ENCODE measurements around the gene CARS2. TPM values are rescaled to one million over a fixed set of nuclear protein-coding genes. Genes with fewer than 3 reads are reported as not detected.
A peak's percentile ranks its signal among the peaks of the same experiment; 100 is the strongest.

CARS2 gene
- total and polyA plus RNA-seq, 3 donors from 2014 or later: 60.4 to 116 (median 100) TPM

- H3K27ac ChIP-seq: no peak overlapping the region
- TF ChIP-seq POLR2A (IDR thresholded peaks at IDR 0.05): no peak
- TF ChIP-seq CTCF (IDR thresholded peaks at IDR 0.05): no peak
- WGBS, 2 donors: 79 to 89% methylated on average over 8 of the region's 8 CpGs
- no peak overlapping the region for H3K4me3 ChIP-seq
- H3K4me1 ChIP-seq: peaks cover 8% of the 10 kb centered on the region
- intact Hi-C loops (cut with DNase I; ENCODE audit: low total_unique reads): no loop called here
- no peaks in the 10 kb centered on the region for H3K36me3 ChIP-seq (ENCODE audit: low read depth, missing control alignments)
- DNase-seq: no peak
- no peaks in the 10 kb centered on the region for H3K27me3 ChIP-seq
- no peaks in the 10 kb centered on the region for H3K9me3 ChIP-seq
Measured at GRCh38 chr13:110684388-110685056, 21.4 kb downstream of the CARS2 start.

- intact Hi-C loops (cut with DNase I; ENCODE audit: low total_unique reads): no loop called here
- no peaks in the 10 kb centered on the region for H3K36me3 ChIP-seq (ENCODE audit: low read depth, missing control alignments)
- H3K4me1 ChIP-seq: peaks cover 8% of the 10 kb centered on the region
- H3K9me3 ChIP-seq: no peaks in the 10 kb centered on the region
- H3K27me3 ChIP-seq: no peaks in the 10 kb centered on the region
- DNase-seq: no peak
- no peak for TF ChIP-seq POLR2A (IDR thresholded peaks at IDR 0.05)
- TF ChIP-seq CTCF (IDR thresholded peaks at IDR 0.05): no peak
- no peak overlapping the region for H3K27ac ChIP-seq
- no peak overlapping the region for H3K4me3 ChIP-seq
- 84 to 85% methylated on average over 4 to 5 of the region's 5 CpGs for WGBS, 2 donors
Measured at GRCh38 chr13:110683921-110684320, 22.0 kb downstream of the CARS2 start.

GRCh38 chr13:110683203-110683883, 22.6 kb downstream of the CARS2 start:
- no peak overlapping the region for H3K4me3 ChIP-seq
- peaks cover 8% of the 10 kb centered on the region for H3K4me1 ChIP-seq
- no peaks in the 10 kb centered on the region for H3K27me3 ChIP-seq
- no peaks in the 10 kb centered on the region for H3K36me3 ChIP-seq (ENCODE audit: low read depth, missing control alignments)
- intact Hi-C loops (cut with DNase I; ENCODE audit: low total_unique reads): no loop called here
- WGBS, 2 donors: 60 to 69% methylated on average over 5 of the region's 5 CpGs
- DNase-seq: peak; percentile 38
- no peak overlapping the region for H3K27ac ChIP-seq
- H3K9me3 ChIP-seq: no peaks in the 10 kb centered on the region
- TF ChIP-seq POLR2A (IDR thresholded peaks at IDR 0.05): no peak
- TF ChIP-seq CTCF (IDR thresholded peaks at IDR 0.05): peak in 1 of 3 experiments; percentile 15

GRCh38 chr13:110682746-110683145, 23.2 kb downstream of the CARS2 start:
- H3K9me3 ChIP-seq: no peaks in the 10 kb centered on the region
- no peak for TF ChIP-seq CTCF (IDR thresholded peaks at IDR 0.05)
- TF ChIP-seq POLR2A (IDR thresholded peaks at IDR 0.05): no peak
- DNase-seq: no peak
- peaks cover 8% of the 10 kb centered on the region for H3K4me1 ChIP-seq
- 81 to 85% methylated on average over 12 of the region's 12 CpGs for WGBS, 2 donors
- H3K36me3 ChIP-seq (ENCODE audit: low read depth, missing control alignments): no peaks in the 10 kb centered on the region
- no peak overlapping the region for H3K27ac ChIP-seq
- intact Hi-C loops (cut with DNase I; ENCODE audit: low total_unique reads): no loop called here
- H3K4me3 ChIP-seq: no peak overlapping the region
- no peaks in the 10 kb centered on the region for H3K27me3 ChIP-seq

All from testis (tissue), 3 donors.